GM12875 (cell line): ENCODE data around the gene HIVEP1.
A peak's percentile ranks its signal among the peaks of the same experiment; 100 is the strongest.

Experiments used
- H3K4me3 ChIP-seq: one replicate; pipeline ENCODE4 v1.5.1; 2011; ENCODE audit warnings: low read depth, low read length, control low read depth
- CTCF ChIP-seq: IDR thresholded peaks from 2 replicates; pipeline ENCODE4 v1.5.1; 2011; ENCODE audit warnings: low read depth, mild to moderate bottlenecking, control low read depth, inconsistent platforms, low read length, moderate library complexity, borderline replicate concordance; ENCODE audit not compliant: insufficient read depth

Gene HIVEP1

GRCh38 chr6:12001706-12002435, 10.2 kb upstream of the HIVEP1 start:
- H3K4me3 ChIP-seq = no peak overlapping the region
- no peak for TF ChIP-seq CTCF

- no peak overlapping the region for H3K4me3 ChIP-seq
- no peak for TF ChIP-seq CTCF
These were observed 4.6 kb upstream of the HIVEP1 start for GRCh38 chr6:12007473-12007872.

DNA sequence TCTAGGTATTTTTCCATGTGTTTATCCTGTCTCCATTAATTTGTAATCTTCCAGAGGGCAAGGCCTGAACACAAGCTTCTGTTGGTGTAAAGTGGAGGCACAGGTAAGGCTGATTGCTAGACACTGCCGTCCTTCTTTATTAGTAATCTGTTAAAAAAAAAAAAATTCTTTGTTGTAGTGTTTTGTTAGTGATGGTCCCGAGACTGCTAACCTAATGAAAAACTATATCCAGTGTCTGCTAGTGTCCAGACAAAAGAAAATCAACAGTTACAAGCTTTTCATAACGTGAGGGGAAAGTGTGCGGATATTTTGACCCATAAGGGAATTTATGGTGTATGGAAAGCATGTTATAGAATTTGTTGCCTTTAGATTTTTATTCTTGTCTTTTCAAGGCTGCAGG, 4.2 kb upstream of the HIVEP1 start:
- no peak for TF ChIP-seq CTCF
- H3K4me3 ChIP-seq = peak overlapping the region; percentile 70

DNA sequence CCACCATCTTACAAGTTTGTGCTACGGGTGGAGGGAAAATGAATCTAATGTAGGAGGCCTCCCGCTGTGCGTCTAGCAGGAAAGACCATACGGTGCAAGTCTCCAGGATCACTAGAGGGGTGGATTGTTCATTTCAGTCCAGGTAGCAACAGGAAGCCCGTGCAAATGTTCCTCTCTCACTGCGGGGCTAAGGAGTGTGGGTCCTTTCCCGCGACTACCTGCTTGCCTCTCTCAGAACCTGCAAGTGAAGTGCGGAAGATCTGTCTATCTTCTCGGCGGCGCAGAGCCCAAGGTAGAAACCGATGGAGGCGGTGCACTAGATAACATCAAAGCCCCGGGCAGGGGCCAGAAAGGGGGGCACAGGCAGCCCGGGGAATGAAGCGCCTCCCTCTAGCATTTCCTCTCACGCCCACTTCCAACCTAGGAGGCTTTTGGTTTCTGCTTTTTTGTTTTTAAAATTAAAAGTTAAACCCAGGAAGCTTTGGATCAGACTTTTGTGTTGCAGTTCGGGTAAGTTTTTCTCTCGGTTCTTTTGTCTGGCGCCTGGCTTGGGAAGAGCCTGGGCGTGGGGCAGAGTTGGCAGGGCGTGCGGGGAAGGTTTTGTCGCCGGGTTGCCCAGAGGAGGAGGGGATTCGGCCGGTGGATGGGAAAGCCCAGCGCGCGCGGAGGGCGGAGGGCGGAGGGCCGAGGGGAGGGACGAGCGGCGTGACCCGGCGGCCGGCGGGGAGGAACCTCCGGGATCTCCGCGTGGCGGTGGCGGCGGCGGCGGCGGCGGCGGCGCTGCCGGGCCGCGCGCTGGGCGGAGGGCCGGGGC, 3.5 kb upstream of the HIVEP1 start:
- peak overlapping the region; percentile 70 for H3K4me3 ChIP-seq
- no peak for TF ChIP-seq CTCF

- TF ChIP-seq CTCF = no peak
- peak overlapping the region; percentile 70 for H3K4me3 ChIP-seq
These were observed 2.9 kb upstream of the HIVEP1 start for GRCh38 chr6:12009180-12009685.

GRCh38 chr6:12009876-12010634, 2.1 kb upstream of the HIVEP1 start:
- no peak for TF ChIP-seq CTCF
- H3K4me3 ChIP-seq = peak overlapping the region; percentile 70
